Mesothelial cell of epicardium (in vitro differentiated cells): ENCODE data around the gene POLE4. TPM values are rescaled to one million over a fixed set of nuclear protein-coding genes. Genes with fewer than 3 reads are reported as not detected.

Experiments
- DNase-seq, 2 experiments: peaks; one replicate each; pipeline ENCODE4 v3.0.0; 2021; ENCODE audit warnings: low spot score in 2 of 2; ENCODE audit not compliant: unreplicated experiment in 2 of 2
- H3K27ac Mint-ChIP-seq: 2 replicates; pipeline ENCODE4 v1.8.0; 2021; ENCODE audit warnings: mixed read lengths
- H3K27me3 Mint-ChIP-seq: 2 replicates; pipeline ENCODE4 v1.8.0; 2021; ENCODE audit warnings: low read depth, mixed read lengths
- H3K36me3 Mint-ChIP-seq: 2 replicates; pipeline ENCODE4 v1.8.0; 2021; ENCODE audit warnings: mixed read lengths
- H3K4me1 Mint-ChIP-seq: 2 replicates; pipeline ENCODE4 v1.8.0; 2021; ENCODE audit warnings: mixed read lengths
- H3K4me3 Mint-ChIP-seq: 2 replicates; pipeline ENCODE4 v1.8.0; 2021; ENCODE audit warnings: mild to moderate bottlenecking, moderate library complexity, mixed read lengths
- H3K9me3 Mint-ChIP-seq: 2 replicates; pipeline ENCODE4 v1.8.0; 2021; ENCODE audit warnings: mixed read lengths
- total RNA-seq: library from RNA; stranded (reverse); gene quantifications from 3 replicates; pipeline ENCODE4 v1.2.1, GENCODE V29; 2021
- TF ChIP-seq, protein P1 (sequence below): fragments of 200-600 bp; sonication (generic); IDR thresholded peaks from one replicate; pipeline ENCODE4 v1.5.0; 2021; ENCODE audit warnings: antibody characterized with exemption; ENCODE audit not compliant: unreplicated experiment

POLE4 gene
- total RNA-seq, 1 donor from 2014 or later = 33.9 TPM

DNA sequence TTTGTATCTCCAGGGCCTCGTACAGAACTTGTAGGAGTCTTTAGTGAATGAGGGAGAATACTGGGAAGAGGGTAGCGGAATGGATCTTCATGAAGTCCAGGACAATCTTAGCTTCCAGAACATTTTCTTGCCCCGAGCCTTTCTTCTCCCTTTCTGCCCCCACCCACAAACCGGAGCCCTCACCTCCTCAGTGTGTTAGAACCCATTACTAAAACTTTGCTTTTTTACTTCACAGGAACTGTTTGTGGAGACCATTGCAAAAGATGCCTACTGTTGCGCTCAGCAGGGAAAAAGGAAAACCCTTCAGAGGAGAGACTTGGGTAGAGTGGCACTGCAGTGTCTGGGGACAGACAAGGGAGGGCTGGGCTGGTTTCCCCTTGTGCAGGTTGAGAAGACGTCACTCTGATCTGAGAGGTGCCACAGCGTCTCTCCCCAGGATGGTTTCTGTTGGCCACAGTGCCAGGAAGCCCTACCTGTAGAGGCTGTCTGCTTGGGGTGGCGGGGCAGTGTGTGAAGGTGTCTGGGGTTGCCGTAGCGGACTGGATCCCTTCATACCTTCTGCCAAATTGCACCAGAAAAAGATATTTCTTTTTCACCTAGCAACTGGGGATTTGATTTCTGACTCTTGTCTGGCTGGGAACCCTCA, 786 bp downstream of the POLE4 start:
- TF ChIP-seq, protein P1, sequence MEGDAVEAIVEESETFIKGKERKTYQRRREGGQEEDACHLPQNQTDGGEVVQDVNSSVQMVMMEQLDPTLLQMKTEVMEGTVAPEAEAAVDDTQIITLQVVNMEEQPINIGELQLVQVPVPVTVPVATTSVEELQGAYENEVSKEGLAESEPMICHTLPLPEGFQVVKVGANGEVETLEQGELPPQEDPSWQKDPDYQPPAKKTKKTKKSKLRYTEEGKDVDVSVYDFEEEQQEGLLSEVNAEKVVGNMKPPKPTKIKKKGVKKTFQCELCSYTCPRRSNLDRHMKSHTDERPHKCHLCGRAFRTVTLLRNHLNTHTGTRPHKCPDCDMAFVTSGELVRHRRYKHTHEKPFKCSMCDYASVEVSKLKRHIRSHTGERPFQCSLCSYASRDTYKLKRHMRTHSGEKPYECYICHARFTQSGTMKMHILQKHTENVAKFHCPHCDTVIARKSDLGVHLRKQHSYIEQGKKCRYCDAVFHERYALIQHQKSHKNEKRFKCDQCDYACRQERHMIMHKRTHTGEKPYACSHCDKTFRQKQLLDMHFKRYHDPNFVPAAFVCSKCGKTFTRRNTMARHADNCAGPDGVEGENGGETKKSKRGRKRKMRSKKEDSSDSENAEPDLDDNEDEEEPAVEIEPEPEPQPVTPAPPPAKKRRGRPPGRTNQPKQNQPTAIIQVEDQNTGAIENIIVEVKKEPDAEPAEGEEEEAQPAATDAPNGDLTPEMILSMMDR = no peak
- H3K9me3 Mint-ChIP-seq = peaks cover 36% of the 10 kb centered on the region
- H3K4me1 Mint-ChIP-seq = peaks cover 4% of the 10 kb centered on the region
- peak overlapping the region; percentile 70 for H3K4me3 Mint-ChIP-seq
- H3K27ac Mint-ChIP-seq = peak overlapping the region; percentile 62
- DNase-seq = no peak
- no peaks in the 10 kb centered on the region for H3K27me3 Mint-ChIP-seq
- peaks cover 49% of the 10 kb centered on the region for H3K36me3 Mint-ChIP-seq

DNA sequence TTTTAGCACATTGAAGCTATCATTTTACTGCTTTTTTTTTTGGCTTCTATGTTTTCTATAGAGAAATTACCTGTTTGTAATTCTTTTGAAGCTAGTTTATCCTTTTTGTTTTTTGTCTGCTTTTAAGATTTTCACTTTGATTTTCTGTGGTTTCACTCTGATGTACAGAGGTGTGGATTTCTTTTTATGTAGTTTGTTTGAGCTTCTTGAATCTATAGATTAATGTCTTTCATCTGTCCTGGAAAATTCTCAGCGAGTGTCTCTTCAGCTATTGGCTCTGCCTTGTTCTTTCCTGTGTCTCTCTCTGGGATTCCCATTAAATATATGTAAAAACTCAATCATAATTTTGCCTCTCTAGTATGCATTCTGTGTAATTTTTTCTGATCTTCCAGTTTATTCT, 8.4 kb downstream of the POLE4 start:
- no peak overlapping the region for H3K4me3 Mint-ChIP-seq

GRCh38 chr2:74975016-74975415, 16.6 kb downstream of the POLE4 start:
- TF ChIP-seq, protein P1 = no peak
- Mint-ChIP-seq H3K36me3 (peaks cover 5% of the 10 kb centered on the region), H3K4me3 (no peak overlapping the region), H3K4me1 (peaks cover 4% of the 10 kb centered on the region), H3K9me3 (no peaks in the 10 kb centered on the region), H3K27ac (no peak overlapping the region), H3K27me3 (no peaks in the 10 kb centered on the region)
- DNase-seq = no peak

More for the DNA sequence above, 8.4 kb downstream of the POLE4 start:
- H3K36me3 Mint-ChIP-seq = peaks cover 62% of the 10 kb centered on the region
- no peaks in the 10 kb centered on the region for H3K27me3 Mint-ChIP-seq
- no peak for DNase-seq
- H3K9me3 Mint-ChIP-seq = peaks cover 43% of the 10 kb centered on the region
- TF ChIP-seq, protein P1 = no peak
- H3K27ac Mint-ChIP-seq = no peak overlapping the region
- H3K4me1 Mint-ChIP-seq = no peaks in the 10 kb centered on the region

GRCh38 chr2:74979844-74980243, 21.4 kb downstream of the POLE4 start:
- Mint-ChIP-seq H3K4me1 (peaks cover 4% of the 10 kb centered on the region), H3K36me3 (peaks cover 2% of the 10 kb centered on the region), H3K27me3 (no peaks in the 10 kb centered on the region), H3K4me3 (no peak overlapping the region), H3K27ac (no peak overlapping the region), H3K9me3 (no peaks in the 10 kb centered on the region)
- no peak for DNase-seq
- TF ChIP-seq, protein P1 = no peak

- TF ChIP-seq, protein P1 = no peak
- H3K4me1 Mint-ChIP-seq = peaks cover 4% of the 10 kb centered on the region
- no peak for DNase-seq
- H3K4me3 Mint-ChIP-seq = no peak overlapping the region
- no peak overlapping the region for H3K27ac Mint-ChIP-seq
- H3K9me3 Mint-ChIP-seq = no peaks in the 10 kb centered on the region
- no peaks in the 10 kb centered on the region for H3K27me3 Mint-ChIP-seq
- H3K36me3 Mint-ChIP-seq = peaks cover 2% of the 10 kb centered on the region
Measured at GRCh38 chr2:74982577-74982976, 24.1 kb downstream of the POLE4 start.
